ENCODE data around the gene MTHFD1L. TPM values are rescaled to one million over a fixed set of nuclear protein-coding genes. Genes with fewer than 3 reads are reported as not detected.

Gene MTHFD1L
- total and polyA plus RNA-seq, 2 of the 4 experiments (the other 2 are of a cell fraction) = 43.5 to 53.2 TPM

GRCh38 chr6:151131324-151132007 lies 266.0 kb downstream of the MTHFD1L start:
- POLR2A ChIA-PET (ENCODE audit: unreplicated experiment) = no interaction called here
- H3K4me2 ChIP-seq (ENCODE audit: low read depth, low read length) = no peak overlapping the region
- ATAC-seq (ENCODE audit: low read depth) (no peak), DNase-seq (no peak)
- no peak overlapping the region for H2BK20ac ChIP-seq (ENCODE audit: low read depth, low read length)
- H4K20me1 ChIP-seq (ENCODE audit: insufficient read depth, low read length) = no peaks in the 10 kb centered on the region
- no peak overlapping the region for H3K18ac ChIP-seq (ENCODE audit: low read depth, low read length)
- H2BK120ac ChIP-seq (ENCODE audit: low read depth, low read length) = no peak overlapping the region
- H3K27me3 ChIP-seq (ENCODE audit: control insufficient read depth, insufficient read depth, low read length) = peaks cover 14% of the 10 kb centered on the region
- H3K9me3 ChIP-seq (ENCODE audit: control insufficient read depth, insufficient read depth, low read length) = peaks cover 15% of the 10 kb centered on the region
- no peak overlapping the region for H3K23ac ChIP-seq (ENCODE audit: low read depth, low read length)
- no peak overlapping the region for H3K56ac ChIP-seq (ENCODE audit: extremely low read depth, insufficient read depth, low read length)
- H3K4ac ChIP-seq (ENCODE audit: low read depth, low read length) = no peak overlapping the region
- intact Hi-C loops (cut with micrococcal nuclease) (no loop called here), in situ Hi-C loops (cut with MboI; ENCODE audit: low sequenced_read_pairs) (no loop called here), dilution Hi-C loops (cut with HindIII; ENCODE audit: low sequenced_read_pairs, unreplicated experiment) (no loop called here)
- H3K36me3 ChIP-seq (ENCODE audit: control insufficient read depth, insufficient read depth, low read length) = no peaks in the 10 kb centered on the region
- H3K4me3 ChIP-seq (ENCODE audit: insufficient read depth, low read depth, low read length) = no peak overlapping the region
- H3K4me1 ChIP-seq (ENCODE audit: control insufficient read depth, insufficient read depth, low read length) = no peaks in the 10 kb centered on the region
- H3K79me1 ChIP-seq (ENCODE audit: low read depth in 1 of 2, low read length in 2 of 2) = no peaks in the 10 kb centered on the region
- no peak overlapping the region for H4K91ac ChIP-seq (ENCODE audit: insufficient read depth, low read depth, low read length)
- BruUV-seq (replicated peaks) = no TSS peak
- CTCF ChIA-PET = no interaction called here
- no CpG with 5 or more reads among the region's 3 CpGs for WGBS, 2 experiments (ENCODE audit: extremely low coverage in 2 of 2, insufficient read length in 1 of 2)
- no peak overlapping the region for H2AFZ ChIP-seq (replicated peaks; ENCODE audit: low read length, poor library complexity)
- no peaks in the 10 kb centered on the region for H3K9me1 ChIP-seq (ENCODE audit: insufficient read depth, low read length)
- H3K9ac ChIP-seq (ENCODE audit: low read depth, low read length) = no peak overlapping the region
- no peak for TF ChIP-seq ELK1 (IDR thresholded peaks at IDR 0.05; ENCODE audit: borderline replicate concordance, low read depth, low read length)
- no peak for TF ChIP-seq RCOR1 (IDR thresholded peaks at IDR 0.05; ENCODE audit: insufficient replicate concordance, low read length)
- no peak for TF ChIP-seq RFX5 (IDR thresholded peaks at IDR 0.05; ENCODE audit: low read depth, low read length)
- no peak for TF ChIP-seq MAFK (IDR thresholded peaks at IDR 0.05; ENCODE audit: low read depth, low read length)
- TF ChIP-seq FOS (IDR thresholded peaks at IDR 0.05; ENCODE audit: low read depth, low read length) = no peak
- TF ChIP-seq USF2 (IDR thresholded peaks at IDR 0.05; ENCODE audit: low read depth, low read length) = no peak
- no peak for TF ChIP-seq CTCF (conservative IDR thresholded peaks at IDR 0.05; ENCODE audit: low read depth, low read length)
- TF ChIP-seq SMC3 (IDR thresholded peaks at IDR 0.05; ENCODE audit: low read depth, low read length) = no peak
- TF ChIP-seq POLR2A (IDR thresholded peaks at IDR 0.05; ENCODE audit: low read depth, low read length) = no peak
- no peak for TF ChIP-seq CHD1 (IDR thresholded peaks at IDR 0.05; ENCODE audit: low read depth, low read length)
- TF ChIP-seq BHLHE40 (IDR thresholded peaks at IDR 0.05; ENCODE audit: low read depth, low read length) = no peak
- no peak for TF ChIP-seq MAZ (IDR thresholded peaks at IDR 0.05; ENCODE audit: borderline replicate concordance, low read depth, low read length)
- no peak overlapping the region for H2BK15ac ChIP-seq (ENCODE audit: low read depth, low read length)
- no peak overlapping the region for H2BK5ac ChIP-seq (ENCODE audit: low read depth, low read length, poor library complexity, severe bottlenecking)
- no peak overlapping the region for H3K14ac ChIP-seq (replicated peaks; ENCODE audit: low read depth, low read length)
- H4K5ac ChIP-seq (ENCODE audit: low read depth, low read length) = no peak overlapping the region
- H2AK9ac ChIP-seq (replicated peaks; ENCODE audit: low read depth, low read length, poor library complexity) = no peak overlapping the region
- H4K8ac ChIP-seq (ENCODE audit: low read depth in 2 of 2, low read length in 2 of 2) = no peak overlapping the region
- H2AK5ac ChIP-seq (ENCODE audit: low read depth, low read length) = no peak overlapping the region
- no peak overlapping the region for H3K27ac ChIP-seq (ENCODE audit: insufficient read depth, low read length)
